Thyroid gland (tissue), 4 donors: ENCODE results near the gene CAMSAP2.

ENCODE experiments used
- POLR2A ChIP-seq, 2 donors: fragments of 450-650 bp; IDR thresholded peaks; one replicate each; pipeline ENCODE4 v1.6.1; 2017; ENCODE audit warnings: antibody characterized with exemption in 2 of 2, mild to moderate bottlenecking in 2 of 2, moderate library complexity in 1 of 2
- TF ChIP-seq, protein P1 (sequence below), 6 experiments: fragments of 200-600 bp in 3 of 6; fragments of 450-650 bp in 3 of 6; sonication (generic) in 3 of 6; IDR thresholded peaks; one replicate each; pipeline ENCODE4 v1.5.1; 2016 to 2019; ENCODE audit warnings: antibody characterized with exemption in 6 of 6, mild to moderate bottlenecking in 2 of 6, inconsistent platforms in 1 of 6, moderate library complexity in 1 of 6

DNA sequence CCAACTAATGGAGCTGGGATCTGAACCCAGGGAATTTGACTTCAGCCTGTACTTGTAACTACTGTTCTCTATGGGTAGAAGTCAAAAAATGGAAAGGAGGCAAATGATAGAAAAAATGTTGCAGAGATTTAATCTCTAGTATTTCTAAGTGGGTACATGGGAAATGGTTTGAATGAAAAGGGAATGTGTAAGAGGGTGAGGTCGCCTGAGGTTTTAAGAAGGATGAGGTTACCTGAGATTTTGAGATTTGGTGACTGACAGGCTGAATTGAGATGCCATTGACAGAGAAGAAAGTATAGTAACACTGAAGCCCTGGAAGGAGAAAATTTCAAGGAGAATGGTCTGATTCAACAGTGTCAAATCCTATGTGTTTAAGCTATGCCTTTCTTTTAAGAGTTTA, 5.5 kb downstream of the CAMSAP2 start:
- no peak for TF ChIP-seq POLR2A (IDR thresholded peaks at IDR 0.05)
- TF ChIP-seq, protein P1, sequence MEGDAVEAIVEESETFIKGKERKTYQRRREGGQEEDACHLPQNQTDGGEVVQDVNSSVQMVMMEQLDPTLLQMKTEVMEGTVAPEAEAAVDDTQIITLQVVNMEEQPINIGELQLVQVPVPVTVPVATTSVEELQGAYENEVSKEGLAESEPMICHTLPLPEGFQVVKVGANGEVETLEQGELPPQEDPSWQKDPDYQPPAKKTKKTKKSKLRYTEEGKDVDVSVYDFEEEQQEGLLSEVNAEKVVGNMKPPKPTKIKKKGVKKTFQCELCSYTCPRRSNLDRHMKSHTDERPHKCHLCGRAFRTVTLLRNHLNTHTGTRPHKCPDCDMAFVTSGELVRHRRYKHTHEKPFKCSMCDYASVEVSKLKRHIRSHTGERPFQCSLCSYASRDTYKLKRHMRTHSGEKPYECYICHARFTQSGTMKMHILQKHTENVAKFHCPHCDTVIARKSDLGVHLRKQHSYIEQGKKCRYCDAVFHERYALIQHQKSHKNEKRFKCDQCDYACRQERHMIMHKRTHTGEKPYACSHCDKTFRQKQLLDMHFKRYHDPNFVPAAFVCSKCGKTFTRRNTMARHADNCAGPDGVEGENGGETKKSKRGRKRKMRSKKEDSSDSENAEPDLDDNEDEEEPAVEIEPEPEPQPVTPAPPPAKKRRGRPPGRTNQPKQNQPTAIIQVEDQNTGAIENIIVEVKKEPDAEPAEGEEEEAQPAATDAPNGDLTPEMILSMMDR (IDR thresholded peaks at IDR 0.05): no peak
